GM19452 (cell line): ENCODE results near the gene SLC25A38.
A peak's percentile ranks its signal among the peaks of the same experiment; 100 is the strongest.
"Not testable (repeated sequence)": the region's sequence is repeated elsewhere in the genome, so short reads cannot be mapped to it uniquely, and the experiment has no call there.

ENCODE experiments used
- ATAC-seq: cut with Tn5 transposase; IDR thresholded peaks from one replicate; pipeline ENCODE4 v1.9.1; 2021; ENCODE audit not compliant: unreplicated experiment

Gene SLC25A38

GRCh38 chr3:39383045-39383880 is at the start of gene SLC25A38:
SLC25A38 (plus strand) TSS chr3:39383370; CDS start chr3:39383725, 355 bp downstream.
- peak; percentile 67 for ATAC-seq

- ATAC-seq = no peak
These were observed 49.6 kb upstream of the SLC25A38 start for GRCh38 chr3:39333607-39334006.

GRCh38 chr3:39334205-39334604 is 49.0 kb upstream of the SLC25A38 start:
- ATAC-seq = no peak

GRCh38 chr3:39338201-39338600 is 45.0 kb upstream of the SLC25A38 start:
- ATAC-seq = no peak

- no peak for ATAC-seq
These were observed 44.1 kb upstream of the SLC25A38 start for GRCh38 chr3:39339086-39339485.

GRCh38 chr3:39343076-39343717 is 40.0 kb upstream of the SLC25A38 start:
- no peak for ATAC-seq

GRCh38 chr3:39343760-39344159 is 39.4 kb upstream of the SLC25A38 start:
- ATAC-seq = no peak

- no peak for ATAC-seq
These were observed 38.3 kb upstream of the SLC25A38 start for GRCh38 chr3:39344746-39345344.

GRCh38 chr3:39346785-39347585 is 36.2 kb upstream of the SLC25A38 start:
- ATAC-seq = peak; percentile 87

- ATAC-seq = peak; percentile 6
These were observed 35.6 kb upstream of the SLC25A38 start for GRCh38 chr3:39347586-39347876.

- no peak for ATAC-seq
These were observed 34.1 kb upstream of the SLC25A38 start for GRCh38 chr3:39349080-39349479.

- ATAC-seq = no peak
These were observed 32.5 kb upstream of the SLC25A38 start for GRCh38 chr3:39350714-39351113.

- not testable (repeated sequence) for ATAC-seq
These were observed 32.0 kb upstream of the SLC25A38 start for GRCh38 chr3:39351134-39351533.

GRCh38 chr3:39353168-39353927 is 29.8 kb upstream of the SLC25A38 start:
- not testable (repeated sequence) for ATAC-seq

- ATAC-seq = no peak
These were observed 24.8 kb upstream of the SLC25A38 start for GRCh38 chr3:39358333-39358732.

- ATAC-seq = peak; percentile 63
These were observed 21.8 kb upstream of the SLC25A38 start for GRCh38 chr3:39361252-39361927.

- ATAC-seq = no peak
These were observed 21.0 kb upstream of the SLC25A38 start for GRCh38 chr3:39362192-39362591.

GRCh38 chr3:39362812-39363211 is 20.4 kb upstream of the SLC25A38 start:
- ATAC-seq = no peak

GRCh38 chr3:39370450-39370849 is 12.7 kb upstream of the SLC25A38 start:
- ATAC-seq = not testable (repeated sequence)

- no peak for ATAC-seq
These were observed 10.3 kb upstream of the SLC25A38 start for GRCh38 chr3:39372833-39373232.
